Kidney tubule cell (primary cell): ENCODE results near the gene PLEKHG1.

Experiments used
- DNase-seq: peaks from one replicate; pipeline ENCODE4 v3.0.0-alpha.2; 2018; ENCODE audit warnings: low spot score

PLEKHG1 gene

DNA sequence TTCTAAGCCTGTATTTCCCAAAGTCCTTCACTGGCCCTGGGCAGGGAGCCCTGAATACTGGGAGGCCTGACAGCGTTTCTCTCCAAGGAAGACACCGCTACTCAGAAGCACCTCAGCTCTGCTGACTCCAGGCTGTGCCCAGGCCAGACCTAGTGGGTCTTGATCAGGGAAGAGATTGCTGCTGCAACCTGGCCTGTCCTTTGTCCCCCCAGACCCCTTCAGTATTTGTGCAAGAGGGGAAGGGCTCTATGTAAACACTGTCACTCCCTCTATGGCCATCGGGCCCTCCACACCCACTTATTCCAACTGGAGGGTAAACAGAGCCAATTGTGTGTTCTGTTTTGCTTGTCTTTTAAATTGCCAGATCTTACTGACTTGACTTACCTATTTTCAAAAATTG, 20.6 kb downstream of the PLEKHG1 start:
- DNase-seq = no peak

DNA sequence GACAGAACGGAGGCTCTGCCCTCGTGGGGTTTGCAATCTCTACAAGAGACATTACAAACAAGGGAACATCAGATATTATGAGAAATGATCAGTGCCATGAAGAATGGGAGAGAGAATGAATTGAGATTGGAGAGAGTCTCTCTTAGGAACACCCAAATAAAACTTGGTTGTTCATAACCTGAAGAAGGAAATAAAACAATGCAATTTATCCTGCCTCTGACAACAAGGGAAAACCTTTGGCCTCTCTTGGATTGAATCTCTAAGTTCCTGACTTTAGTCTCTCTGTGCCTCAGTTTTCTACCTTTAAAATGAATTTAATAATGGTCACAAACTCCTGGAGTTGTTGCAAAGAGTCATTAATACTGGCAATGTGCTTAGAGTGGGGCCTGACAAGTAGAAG, 21.1 kb downstream of the PLEKHG1 start:
- no peak for DNase-seq

DNA sequence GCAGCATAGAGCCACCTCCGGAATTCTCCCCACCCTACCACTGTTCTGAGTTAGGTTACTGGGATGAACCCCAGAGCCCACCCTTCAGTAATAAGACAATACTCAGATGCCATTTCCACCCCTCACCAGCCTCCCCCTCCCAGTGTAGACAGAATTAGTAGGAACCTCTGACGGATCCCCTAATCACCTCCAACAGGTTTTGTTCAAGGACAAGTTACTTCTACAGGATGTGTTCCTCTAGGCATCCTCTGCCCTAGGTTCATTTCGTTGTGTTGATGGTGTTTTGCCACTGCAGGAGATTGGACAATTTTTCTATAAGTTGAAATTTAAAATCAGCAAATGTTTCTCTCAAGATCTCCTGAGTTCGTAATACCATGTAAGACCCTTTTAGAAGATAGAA, 22.8 kb downstream of the PLEKHG1 start:
- DNase-seq = no peak

DNA sequence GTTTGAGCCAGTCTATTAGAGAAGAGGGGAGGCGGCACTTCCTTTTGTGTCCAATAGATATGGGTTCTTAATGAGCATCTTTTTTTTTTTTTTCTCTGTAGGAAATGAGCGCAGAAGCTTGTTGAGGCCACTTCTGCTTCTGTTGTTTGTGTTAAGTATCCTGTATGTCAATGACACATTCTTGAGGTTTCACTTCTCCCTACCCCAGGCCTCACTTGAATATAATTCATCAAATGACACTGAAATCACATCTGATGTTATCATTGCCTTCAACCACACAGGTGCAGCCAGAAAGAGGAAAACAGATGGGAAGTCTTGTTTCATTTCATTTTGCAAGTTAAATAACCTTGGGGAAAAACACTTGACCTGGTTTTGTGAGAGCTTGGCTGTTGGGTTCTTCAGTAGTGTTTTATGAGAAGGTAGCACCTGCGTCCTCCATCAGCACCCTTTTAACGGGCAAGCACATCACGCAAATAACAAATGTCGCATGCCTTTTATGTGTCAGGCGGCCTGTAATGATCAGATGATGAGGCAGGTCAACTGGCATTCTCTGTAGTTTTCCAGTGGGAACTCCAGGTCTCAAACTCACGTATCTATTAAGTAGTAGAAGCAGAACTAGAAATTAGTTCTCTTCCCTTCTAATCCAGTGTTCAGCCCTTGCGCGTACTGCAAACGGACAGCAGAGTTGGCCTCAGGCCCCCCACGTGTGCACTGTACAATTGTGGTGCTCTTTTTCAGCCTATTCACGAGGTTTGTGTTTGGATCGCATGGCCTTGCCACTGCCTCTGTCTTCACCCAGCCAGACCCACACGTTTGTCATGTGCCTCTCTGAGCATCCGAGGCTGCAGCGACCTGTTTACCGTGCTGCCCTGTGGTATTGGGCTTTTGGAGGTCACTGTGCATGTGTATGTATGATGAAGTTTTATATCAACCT, 23.5 kb downstream of the PLEKHG1 start:
- DNase-seq = no peak

DNA sequence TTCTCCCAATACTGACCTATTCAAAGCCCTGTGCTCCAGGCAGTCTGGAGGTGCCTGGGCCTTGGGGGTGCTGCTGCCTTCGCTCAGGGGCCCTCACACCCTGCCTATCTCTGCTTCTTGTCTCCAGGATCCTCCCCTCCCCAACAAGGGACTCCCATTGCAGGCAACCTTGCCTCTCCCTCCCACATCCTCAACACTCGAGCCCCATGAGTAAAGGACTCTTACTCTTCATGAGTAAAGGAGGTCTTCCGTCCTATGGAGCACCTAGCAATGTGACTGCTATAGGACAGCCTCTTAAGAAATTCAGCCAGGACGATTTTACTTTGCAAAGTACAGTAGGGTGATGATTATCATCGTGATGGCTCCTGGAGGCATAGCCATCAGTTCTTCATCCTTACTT, 24.5 kb downstream of the PLEKHG1 start:
- DNase-seq = no peak

DNA sequence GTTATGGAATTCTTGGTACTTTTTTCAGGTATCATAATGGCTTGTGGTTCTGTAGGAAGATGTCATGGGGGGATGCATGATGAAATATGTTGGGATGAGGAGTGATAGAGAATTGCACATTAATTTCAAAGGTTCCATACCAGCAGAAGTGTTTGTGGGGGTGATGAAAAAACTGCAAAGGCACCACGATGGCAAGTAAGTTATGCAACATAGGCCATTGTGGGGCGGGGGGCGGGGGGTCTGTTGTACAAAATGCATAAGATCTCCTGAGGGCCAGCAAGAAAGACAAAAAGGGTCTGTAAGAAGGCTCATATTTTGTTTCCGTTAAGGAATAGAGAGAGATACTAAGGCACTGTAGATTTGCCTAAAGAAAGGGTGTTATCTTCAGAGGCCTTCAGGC, 26.2 kb downstream of the PLEKHG1 start:
- no peak for DNase-seq

DNA sequence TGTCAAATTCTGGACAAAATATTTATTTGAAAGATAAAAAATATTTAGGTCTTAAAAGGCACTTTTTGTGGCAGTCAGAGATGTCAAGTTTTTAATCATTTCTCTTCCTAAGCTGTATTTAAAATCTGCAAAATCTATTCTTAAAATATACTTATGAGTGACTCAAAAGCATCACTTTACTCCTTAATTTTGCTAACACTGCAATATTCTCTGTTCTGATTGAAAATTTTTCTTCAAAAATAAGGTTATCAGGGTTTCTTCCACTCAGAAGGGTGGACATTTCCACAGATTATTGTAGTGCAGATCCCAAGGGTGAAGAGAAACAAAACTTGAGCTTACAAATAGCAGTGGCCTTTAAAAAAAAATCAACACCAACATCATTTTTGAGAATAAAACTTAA, 27.5 kb downstream of the PLEKHG1 start:
- no peak for DNase-seq

DNA sequence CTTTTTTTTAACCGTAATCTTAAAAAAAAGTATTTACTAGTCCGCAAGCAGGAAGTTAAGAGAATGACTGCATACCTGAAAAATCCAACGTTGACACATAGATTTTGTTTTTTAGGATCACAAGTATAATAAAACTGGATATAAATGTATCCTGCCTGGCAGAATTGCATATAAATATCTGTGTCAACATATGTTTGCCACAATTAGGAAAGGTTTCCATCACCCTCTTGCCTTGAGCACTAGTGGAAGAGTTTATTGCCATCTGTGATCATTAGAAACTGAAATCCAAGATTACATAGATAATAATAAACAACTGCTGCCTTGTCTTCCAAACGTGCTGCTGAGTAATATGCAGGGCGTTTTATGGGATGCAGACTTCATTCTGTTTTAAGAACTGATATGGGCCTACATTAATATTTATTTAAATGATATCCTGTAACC, 27.9 kb downstream of the PLEKHG1 start:
- no peak for DNase-seq

DNA sequence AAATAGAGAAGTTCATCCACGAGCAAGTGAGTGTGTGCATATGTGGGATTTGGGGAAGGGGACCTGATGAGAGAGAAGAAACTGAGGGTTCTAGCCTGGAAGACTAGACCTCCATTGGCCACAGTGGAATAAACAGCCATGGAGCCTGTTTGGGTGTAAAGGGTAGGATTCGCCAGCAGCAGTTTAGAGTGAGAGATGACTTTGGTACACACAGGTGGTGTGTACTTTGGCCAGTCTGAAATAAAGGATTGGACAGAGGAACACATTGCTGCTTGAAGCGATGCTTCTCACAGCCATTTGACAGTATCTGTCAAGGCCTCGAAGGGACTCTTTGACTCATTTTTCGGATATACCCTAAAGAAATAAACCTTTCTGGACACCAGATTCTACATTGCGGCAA, 29.2 kb downstream of the PLEKHG1 start:
- no peak for DNase-seq

DNA sequence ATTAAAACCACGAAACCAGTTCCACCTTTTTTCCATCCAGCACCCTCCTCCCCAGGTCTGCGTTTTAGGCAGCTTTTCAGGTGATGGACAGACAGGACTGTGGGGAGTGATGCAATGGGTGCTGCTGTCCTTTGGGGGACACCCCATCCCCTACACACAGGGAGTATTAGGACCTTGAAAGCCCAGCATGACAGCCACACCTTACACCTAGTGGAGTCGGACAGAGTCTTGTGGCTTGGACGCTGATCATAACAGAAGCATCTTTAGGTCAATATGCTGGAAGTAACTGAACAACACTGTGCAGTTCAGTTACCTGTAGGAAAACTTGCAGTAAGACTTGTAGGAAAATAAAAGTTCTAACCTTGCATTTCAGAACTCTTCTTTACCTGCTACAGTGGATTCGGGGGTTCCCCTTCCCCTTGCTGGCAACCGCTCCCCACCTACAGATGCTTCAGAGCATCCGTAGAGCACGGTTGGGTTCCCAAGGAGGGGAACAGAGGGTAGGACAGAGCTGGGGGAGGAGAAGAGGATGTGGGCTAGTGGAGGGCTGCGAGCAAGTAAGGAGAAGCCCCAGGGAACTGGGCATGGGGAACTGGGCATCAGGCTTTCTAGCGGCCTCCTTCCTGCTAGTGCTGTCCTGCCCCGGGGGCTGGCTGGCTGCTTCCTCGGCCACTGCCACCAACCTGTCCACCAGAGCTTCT, 31.7 kb downstream of the PLEKHG1 start:
- DNase-seq = no peak

DNA sequence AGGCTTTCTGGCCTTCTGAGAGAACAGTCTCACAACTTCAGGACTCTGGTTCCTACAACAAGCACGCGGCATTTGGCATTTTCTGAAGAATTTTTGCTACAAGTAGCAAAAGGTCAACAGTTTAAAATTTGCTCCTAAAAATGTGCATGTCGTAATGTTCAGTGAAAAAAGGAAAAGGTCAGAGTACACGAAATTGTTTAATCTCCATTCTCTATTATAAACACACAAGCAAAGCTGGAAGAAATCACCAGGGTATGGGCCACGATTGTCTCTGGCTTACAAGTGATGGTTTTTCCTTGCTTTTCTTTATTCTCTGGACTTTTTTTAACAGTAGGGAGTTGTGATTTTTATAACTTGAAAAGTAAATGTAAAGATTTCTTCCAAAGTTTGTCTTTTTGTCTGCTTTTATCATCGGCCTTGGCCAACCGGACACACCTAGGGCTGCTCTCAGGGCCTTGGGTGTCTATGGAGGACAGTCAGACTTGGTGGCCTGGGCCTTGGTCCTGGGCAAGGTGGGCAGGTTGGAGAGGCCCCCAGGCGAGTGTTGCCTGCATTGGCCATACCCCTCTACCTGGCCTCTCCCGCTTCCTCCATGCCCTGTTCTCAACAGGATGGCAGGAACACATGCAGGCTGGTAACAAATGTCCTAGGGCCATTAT, 32.4 kb downstream of the PLEKHG1 start:
- DNase-seq = no peak

DNA sequence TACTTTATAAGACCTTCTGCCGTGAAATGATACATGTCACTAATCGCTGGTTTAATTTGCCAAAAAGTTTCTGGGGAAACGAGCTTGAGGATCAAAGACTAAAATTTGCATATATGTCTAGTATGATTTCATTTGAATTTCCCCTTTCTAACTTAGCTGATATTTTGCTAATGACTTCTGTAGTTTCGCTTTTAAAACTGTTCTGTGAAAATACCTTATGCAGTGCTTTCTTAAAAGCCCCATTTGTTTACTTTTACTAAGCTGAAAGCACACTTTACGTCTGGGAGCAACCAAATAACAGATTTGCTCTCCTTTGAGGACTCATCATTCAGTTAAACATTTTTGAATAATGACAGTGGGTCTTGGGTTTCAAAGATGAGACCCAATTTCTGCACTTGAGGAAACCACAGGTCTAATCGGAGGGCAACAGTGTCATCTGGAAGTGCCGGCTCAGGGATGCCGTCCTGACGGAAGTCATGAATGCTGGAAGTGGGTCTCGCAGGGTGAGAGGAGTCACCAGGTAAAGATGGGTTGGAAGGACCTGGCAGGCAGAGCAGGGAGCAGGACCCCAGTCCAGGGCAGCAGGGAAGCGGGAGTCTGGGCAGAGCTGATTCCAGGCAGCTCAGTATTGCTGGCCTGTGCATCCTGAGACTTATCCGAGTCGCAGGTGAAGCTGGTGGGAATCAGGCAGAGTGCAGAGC, 33.2 kb downstream of the PLEKHG1 start:
- DNase-seq = no peak

DNA sequence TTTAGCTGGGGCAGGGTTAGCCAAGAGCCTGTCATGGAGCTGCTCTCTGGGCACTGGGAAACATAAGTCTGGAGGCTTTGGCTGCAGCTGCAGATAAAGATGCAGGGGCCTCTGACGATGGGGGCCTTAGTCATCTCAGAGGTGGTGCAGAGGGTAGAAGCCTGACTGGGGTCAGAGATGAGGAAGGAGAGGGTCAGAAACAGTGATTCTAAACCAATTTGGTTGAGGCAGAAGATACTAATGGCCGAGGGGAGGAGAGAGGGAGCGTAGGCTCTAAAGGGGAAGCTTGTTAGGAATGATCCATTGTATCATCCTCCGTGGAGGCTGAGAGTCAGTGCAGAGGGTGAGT, 33.8 kb downstream of the PLEKHG1 start:
- no peak for DNase-seq

DNA sequence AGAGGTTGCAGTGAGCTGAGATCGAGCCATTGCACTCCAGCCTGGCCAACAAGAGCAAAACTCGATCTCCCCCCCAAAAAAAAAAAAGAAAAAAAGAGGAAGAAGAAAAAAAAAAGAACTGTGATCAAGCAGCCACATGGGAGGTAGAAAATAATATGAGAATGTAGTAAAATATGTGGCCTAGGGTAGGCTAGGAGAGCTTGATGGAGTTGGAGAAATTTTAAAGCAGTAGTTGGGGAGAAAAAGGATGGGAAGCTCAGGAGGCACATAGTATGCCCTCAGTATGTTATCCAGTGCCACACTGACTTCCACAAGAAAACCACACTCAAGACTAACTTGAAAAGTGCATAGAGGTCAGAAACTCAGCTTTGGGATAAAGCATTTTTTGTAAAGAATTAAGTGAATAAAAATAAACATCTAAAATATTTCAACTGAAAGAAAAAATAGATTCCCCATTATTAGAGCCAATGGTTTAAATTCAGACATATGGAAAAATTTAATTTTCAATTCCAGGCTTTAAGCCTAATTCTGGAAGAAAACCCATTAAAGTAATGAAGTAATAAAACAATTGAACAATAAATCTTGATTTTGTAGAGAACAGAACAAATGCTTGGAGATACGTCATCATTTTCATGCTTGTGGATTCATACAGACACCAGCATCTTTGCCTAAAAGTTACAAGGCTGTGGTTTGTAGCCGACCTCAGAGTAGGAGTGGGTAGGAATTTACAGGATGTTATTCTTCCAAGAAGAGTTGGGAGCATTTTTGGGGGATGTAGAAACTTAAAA, 34.7 kb downstream of the PLEKHG1 start:
- DNase-seq = no peak

DNA sequence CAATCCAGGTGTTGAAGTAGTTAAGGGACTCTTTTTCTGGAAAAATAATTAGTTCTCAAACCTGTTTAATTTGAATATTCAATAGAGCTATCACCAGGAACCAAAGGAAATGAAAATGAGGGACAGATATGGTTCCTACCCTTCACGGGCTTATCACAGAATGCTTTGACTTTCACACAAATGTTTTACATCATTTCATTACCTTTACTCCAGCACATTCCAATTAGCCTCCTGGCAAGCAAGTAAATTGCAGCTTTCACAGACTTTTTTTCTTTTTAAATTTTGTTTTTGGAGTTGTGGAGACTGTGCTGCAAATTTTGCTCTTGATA, 35.2 kb downstream of the PLEKHG1 start:
- no peak for DNase-seq

DNA sequence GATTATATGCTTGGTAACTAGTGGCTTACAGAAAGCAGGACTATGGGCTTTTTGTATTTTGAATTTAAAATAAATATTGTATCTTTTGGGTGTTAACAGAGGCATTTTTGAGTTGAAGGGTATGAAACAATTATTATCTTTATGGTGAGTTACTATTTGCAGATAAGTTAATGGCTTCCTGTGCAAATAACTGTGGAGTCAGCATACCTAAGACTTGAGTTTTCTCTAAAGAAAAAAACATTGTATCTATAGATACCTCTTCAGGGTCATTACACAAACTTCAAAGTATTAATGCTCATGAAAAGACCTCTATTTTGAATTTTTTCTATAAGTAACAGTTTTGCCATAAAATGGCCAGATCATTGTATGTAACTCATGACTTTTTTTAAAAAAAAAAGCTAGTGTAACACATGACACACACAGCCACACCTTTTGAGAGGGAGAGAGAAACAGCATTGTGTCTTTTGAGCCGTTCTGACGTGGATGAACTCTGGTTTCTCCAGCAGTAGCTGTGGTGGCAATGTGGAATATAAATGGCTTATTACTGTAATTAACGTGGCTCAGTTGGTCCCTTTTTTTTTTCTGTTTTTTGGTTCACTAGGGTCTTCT, 36.3 kb downstream of the PLEKHG1 start:
- DNase-seq = no peak

DNA sequence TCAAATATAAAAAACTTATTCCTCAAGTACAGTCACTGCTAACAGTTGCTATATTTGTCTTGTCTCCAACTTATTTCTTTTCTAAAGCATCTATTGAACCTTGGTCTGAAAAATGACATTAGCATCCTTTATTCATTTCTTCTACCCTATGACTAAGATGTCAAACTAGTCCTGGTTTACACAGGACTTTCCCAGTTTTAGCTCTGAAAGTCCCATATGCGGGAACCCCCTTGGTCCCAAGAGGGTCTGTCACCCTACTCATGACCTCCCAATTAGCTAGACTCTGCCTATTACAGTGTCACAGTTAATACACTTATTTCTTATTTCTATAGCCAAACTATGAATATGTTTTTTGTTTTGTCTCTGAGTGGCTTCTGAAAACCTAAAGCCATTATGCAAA, 37.1 kb downstream of the PLEKHG1 start:
- no peak for DNase-seq

DNA sequence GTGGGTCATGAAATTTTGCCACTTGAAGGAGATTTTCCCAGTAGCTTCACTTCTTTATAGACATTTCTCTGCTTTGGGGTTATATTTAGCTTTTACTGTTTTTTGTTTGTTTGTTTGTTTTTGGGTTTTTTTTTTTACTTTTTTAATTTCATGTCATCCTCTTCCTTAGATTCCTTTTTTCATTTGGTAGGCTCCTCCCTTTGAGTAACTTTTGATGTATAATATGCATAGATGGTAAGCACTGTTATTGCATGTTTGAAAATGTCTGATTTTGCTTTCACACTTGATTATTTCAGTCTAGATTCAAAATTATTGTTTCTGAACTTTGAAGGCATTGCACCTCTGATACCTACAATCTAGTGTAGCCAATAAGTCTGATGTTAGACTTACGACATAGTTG, 37.6 kb downstream of the PLEKHG1 start:
- no peak for DNase-seq

DNA sequence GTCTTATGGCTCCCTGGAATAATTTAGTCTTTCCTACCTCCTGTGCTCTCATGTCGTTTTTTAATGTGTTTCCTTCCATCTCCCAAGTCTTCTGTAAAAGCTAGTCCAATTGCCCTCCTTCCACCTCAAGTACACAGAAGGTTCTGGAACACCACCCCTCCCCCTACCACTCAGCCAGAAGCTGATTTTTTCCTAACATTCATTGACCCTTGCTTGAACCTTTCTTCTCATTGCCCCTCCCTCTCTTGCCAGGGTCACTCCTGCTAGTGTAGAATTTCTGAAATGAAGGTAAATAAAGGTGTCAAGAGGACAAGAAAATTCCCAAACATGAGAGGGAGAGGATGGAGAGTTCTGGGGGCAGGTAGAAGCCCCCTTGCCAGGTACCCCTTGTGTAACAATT, 38.6 kb downstream of the PLEKHG1 start:
- no peak for DNase-seq

DNA sequence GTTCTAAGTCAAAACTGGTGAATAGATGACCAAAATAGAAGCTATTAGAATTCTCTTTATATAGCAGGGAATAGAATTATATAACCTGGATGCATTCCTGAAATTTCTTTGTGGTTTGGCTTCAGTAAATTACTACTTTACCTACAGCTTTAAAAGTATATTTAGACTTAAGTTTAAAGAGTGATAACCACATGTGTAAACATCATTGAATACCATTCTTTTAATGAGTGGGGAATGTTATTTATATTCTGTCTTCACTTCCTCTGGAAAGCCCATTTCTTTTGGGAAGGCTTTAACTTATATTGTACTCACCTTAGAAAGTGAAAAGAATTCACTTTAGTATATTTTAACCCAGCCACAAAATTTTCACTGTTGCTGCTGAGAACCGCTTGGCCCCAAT, 39.1 kb downstream of the PLEKHG1 start:
- no peak for DNase-seq

DNA sequence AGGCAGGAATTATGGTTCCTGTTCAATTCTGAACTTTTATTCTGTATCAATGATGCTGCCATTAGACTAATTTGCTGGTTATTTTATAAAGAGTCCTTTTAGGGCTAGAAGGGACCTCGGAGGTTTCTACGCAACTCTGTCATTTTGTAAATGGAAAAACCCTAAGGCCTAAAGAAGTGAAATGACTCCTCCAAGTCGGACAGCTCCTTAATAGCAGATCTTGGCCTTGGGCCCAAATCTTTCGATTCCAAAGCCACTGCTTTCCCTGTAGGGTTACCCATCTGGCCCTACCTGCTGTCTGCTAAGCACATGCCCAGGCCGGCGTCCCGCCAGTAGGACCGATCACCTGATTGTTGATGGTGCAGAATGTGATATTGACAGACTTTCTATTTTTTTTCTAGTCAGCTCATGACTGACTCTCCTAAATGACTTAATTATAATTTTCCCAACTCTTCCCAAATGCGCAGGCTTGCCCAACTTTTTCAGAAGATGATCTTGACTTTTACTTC, 40.2 kb downstream of the PLEKHG1 start:
- DNase-seq = no peak
